Esophagus squamous epithelium (tissue), 5 donors: ENCODE measurements around the gene ANKHD1. TPM values are rescaled to one million over a fixed set of nuclear protein-coding genes. Genes with fewer than 3 reads are reported as not detected.
A peak's percentile ranks its signal among the peaks of the same experiment; 100 is the strongest.

Source experiments
- DNase-seq: peaks from one replicate; lab custom pipeline; 2025; lab: John Stamatoyannopoulos, UW
- H3K27ac ChIP-seq, 4 donors: fragments of 200-600 bp; sonication (generic); one replicate each; pipeline ENCODE4 v1.5.1; 2016 to 2019; ENCODE audit warnings: mild to moderate bottlenecking in 1 of 4
- H3K27me3 ChIP-seq, 4 donors: fragments of 200-600 bp; sonication (generic); 1 replicate in 3 of 4; 2 replicates in 1 of 4; pipeline versions ENCODE4 v1.5.1 to v1.6.0; 2017 to 2021; ENCODE audit warnings: antibody characterized with exemption in 1 of 4
- H3K36me3 ChIP-seq, 3 donors: fragments of 200-600 bp; sonication (generic); one replicate each; pipeline ENCODE4 v1.5.1; 2016 to 2019
- H3K4me1 ChIP-seq, 3 donors: fragments of 200-600 bp; sonication (generic); one replicate each; pipeline ENCODE4 v1.5.1; 2017 to 2019
- H3K4me3 ChIP-seq, 4 donors: fragments of 200-600 bp; sonication (generic); 1 replicate in 3 of 4; 2 replicates in 1 of 4; pipeline ENCODE4 v1.5.1; 2016 to 2019; ENCODE audit warnings: mild to moderate bottlenecking in 2 of 4, moderate library complexity in 1 of 4
- H3K9me3 ChIP-seq, 3 donors: fragments of 200-600 bp; sonication (generic); one replicate each; pipeline ENCODE4 v1.5.1; 2016 to 2019
- POLR2A ChIP-seq, 4 donors: fragments of 450-650 bp; IDR thresholded peaks; one replicate each; pipeline ENCODE4 v1.6.1; 2017; ENCODE audit warnings: antibody characterized with exemption in 4 of 4, mild to moderate bottlenecking in 4 of 4, moderate library complexity in 3 of 4
- WGBS, 2 donors: methylation state at CpG; one replicate each; pipeline ENCODE4 v1.1.5; 2018; 5-methylcytosine and 5-hydroxymethylcytosine counted together
- intact Hi-C: fragments of 100-400 bp; cut with DNase I; formaldehyde crosslinking; loops from one replicate; pipeline ENCODE4 v1.15.0; 2022
- total RNA-seq, 4 donors: library from RNA; depleted of rRNA; stranded (reverse); fragments of >200 nt; gene quantifications; one replicate each; pipeline ENCODE4 v1.1.0, GENCODE V29; 2016
- TF ChIP-seq, protein P1 (sequence below), 6 experiments: fragments of 450-650 bp in 4 of 6; fragments of 200-600 bp in 2 of 6; sonication (generic) in 2 of 6; IDR thresholded peaks; one replicate each; pipeline ENCODE4 v1.5.1; 2016 to 2019; ENCODE audit warnings: antibody characterized with exemption in 6 of 6, mild to moderate bottlenecking in 4 of 6, moderate library complexity in 4 of 6
- donor health status: DM: yes; HTN: yes; CAD: no.

Gene ANKHD1
- total RNA-seq, 4 donors from 2014 or later = 55.7 to 130 (median 87.2) TPM

DNA sequence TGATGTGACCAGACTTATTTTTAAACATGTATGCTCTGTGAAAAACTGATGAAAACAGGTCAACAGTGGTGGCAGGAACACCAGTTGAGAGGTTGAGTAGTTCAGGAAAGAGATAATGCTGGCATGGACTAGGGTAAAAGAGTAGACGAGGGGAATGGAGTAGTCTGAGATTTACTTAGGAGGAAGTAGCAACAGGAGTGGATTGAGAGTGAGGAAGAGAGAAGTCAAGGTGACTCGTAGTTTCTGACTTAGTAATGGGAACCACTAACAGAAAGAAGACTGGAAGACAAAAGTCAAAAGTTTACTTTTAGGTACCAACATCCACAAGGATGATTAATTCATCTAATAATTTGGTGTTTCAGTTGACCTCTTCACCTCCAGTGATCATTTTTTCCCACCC, 152.0 kb downstream of the ANKHD1 start:
- peaks cover 0 to 57% (median 25%) of the 10 kb centered on the region in 3 donors for H3K36me3 ChIP-seq
- no peak overlapping the region for H3K4me3 ChIP-seq
- no peaks in the 10 kb centered on the region for H3K9me3 ChIP-seq
- peak overlapping the region; percentile 15 to 31 (median 25) for H3K27ac ChIP-seq
- WGBS, 2 donors = 44 to 57% methylated on average over 2 of the region's 2 CpGs
- no peak for DNase-seq
- TF ChIP-seq POLR2A (IDR thresholded peaks at IDR 0.05) = no peak
- TF ChIP-seq, protein P1, sequence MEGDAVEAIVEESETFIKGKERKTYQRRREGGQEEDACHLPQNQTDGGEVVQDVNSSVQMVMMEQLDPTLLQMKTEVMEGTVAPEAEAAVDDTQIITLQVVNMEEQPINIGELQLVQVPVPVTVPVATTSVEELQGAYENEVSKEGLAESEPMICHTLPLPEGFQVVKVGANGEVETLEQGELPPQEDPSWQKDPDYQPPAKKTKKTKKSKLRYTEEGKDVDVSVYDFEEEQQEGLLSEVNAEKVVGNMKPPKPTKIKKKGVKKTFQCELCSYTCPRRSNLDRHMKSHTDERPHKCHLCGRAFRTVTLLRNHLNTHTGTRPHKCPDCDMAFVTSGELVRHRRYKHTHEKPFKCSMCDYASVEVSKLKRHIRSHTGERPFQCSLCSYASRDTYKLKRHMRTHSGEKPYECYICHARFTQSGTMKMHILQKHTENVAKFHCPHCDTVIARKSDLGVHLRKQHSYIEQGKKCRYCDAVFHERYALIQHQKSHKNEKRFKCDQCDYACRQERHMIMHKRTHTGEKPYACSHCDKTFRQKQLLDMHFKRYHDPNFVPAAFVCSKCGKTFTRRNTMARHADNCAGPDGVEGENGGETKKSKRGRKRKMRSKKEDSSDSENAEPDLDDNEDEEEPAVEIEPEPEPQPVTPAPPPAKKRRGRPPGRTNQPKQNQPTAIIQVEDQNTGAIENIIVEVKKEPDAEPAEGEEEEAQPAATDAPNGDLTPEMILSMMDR (IDR thresholded peaks at IDR 0.05) = no peak
- peaks cover 16 to 64% (median 38%) of the 10 kb centered on the region in 3 donors for H3K4me1 ChIP-seq
- intact Hi-C loops = no loop called here
- H3K27me3 ChIP-seq = no peaks in the 10 kb centered on the region

DNA sequence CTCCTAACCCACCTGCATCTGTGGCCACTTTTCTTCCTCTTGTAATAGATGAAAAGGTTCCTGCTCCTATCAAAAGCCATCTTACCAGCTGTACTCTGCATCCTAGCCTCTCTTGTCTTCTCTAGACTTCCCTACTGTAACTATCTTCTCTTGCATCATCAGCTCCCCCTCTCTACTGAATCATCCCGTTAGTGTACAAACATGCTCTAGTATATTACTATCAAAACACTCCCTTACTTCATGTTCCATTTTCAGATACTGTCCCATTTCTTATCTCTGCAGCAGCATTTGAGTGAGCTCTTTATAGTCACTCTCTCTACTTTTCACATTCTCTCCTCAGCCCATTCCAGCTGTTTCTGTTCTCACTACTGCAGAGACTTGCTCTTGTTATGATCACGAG, 152.8 kb downstream of the ANKHD1 start:
- 39 to 52% methylated on average over 2 of the region's 2 CpGs for WGBS, 2 donors
- intact Hi-C loops = no loop called here
- TF ChIP-seq POLR2A (IDR thresholded peaks at IDR 0.05) = no peak
- TF ChIP-seq, protein P1 (IDR thresholded peaks at IDR 0.05) = no peak
- Histone ChIP-seq H3K36me3 (peaks cover 0 to 53% (median 25%) of the 10 kb centered on the region in 3 donors), H3K9me3 (no peaks in the 10 kb centered on the region), H3K27ac (peak overlapping the region in 1 of 4 donors; percentile 31), H3K27me3 (no peaks in the 10 kb centered on the region), H3K4me3 (no peak overlapping the region), H3K4me1 (peaks cover 11 to 56% (median 30%) of the 10 kb centered on the region in 3 donors)
- DNase-seq = no peak

DNA sequence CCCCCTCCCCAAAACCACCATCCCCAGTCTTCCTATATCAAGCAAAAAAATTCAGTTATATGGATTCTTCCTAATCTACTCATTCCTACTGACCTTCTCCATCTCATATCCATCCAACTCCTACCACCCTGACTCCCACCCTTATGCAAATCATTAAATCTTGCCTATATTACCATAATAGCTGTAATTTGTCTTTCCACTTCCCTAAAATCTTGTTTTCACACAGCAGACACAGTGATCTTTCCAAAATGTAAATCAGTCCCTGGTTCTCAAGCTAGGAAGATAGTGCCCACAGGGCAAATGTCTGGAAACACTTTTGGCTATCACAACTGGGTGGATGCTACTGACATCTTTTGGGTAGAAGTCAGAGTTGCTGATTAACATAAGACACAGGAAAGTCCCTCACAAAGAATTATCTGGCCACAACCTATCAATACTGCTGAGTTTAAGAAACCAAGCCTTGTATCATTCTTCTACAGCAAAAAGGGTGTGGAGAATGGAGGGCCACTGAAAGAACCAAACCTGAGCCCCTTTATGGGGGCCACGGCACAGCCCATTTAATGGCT, 154.2 kb downstream of the ANKHD1 start:
- H3K27ac ChIP-seq = peak overlapping the region in 2 of 4 donors; percentile 4 to 96
- no peaks in the 10 kb centered on the region for H3K9me3 ChIP-seq
- WGBS, 2 donors = 53 to 91% methylated on average over 1 of the region's 1 CpG
- intact Hi-C loops = no loop called here
- H3K4me3 ChIP-seq = peak overlapping the region in 2 of 4 donors; percentile 74 to 82
- no peak for DNase-seq
- TF ChIP-seq, protein P1 (IDR thresholded peaks at IDR 0.05) = no peak
- TF ChIP-seq POLR2A (IDR thresholded peaks at IDR 0.05) = no peak
- peaks cover 11 to 47% (median 24%) of the 10 kb centered on the region in 3 donors for H3K4me1 ChIP-seq
- no peaks in the 10 kb centered on the region for H3K27me3 ChIP-seq
- H3K36me3 ChIP-seq = peaks cover 0 to 53% (median 14%) of the 10 kb centered on the region in 3 donors

DNA sequence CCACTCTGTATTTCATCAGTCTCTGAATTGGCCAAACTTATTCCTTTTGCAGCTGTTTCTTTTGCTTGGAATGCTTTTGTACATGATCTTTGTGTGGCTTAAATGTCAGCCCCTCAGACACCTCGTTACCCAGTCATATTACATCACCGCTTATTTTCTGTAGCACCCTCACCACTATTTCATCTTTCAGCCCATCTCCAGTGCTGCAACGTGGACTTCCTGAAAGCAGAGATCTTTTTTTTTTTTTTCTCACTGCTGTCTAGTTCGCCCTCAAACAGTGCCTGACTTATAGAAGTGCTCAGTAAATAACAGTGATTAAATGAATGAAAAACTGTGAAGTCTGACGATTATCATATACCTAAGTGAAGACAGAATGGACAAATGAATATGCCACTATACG, 154.8 kb downstream of the ANKHD1 start:
- peak overlapping the region; percentile 50 to 82 (median 72) for H3K4me3 ChIP-seq
- H3K4me1 ChIP-seq = peaks cover 11 to 47% (median 24%) of the 10 kb centered on the region in 3 donors
- DNase-seq = no peak
- H3K9me3 ChIP-seq = no peaks in the 10 kb centered on the region
- peak overlapping the region in 3 of 4 donors; percentile 89 to 96 (median 90) for H3K27ac ChIP-seq
- TF ChIP-seq, protein P1 (IDR thresholded peaks at IDR 0.05) = no peak
- no peak for TF ChIP-seq POLR2A (IDR thresholded peaks at IDR 0.05)
- WGBS, 2 donors = 4 to 7% methylated on average over 6 of the region's 6 CpGs
- no peaks in the 10 kb centered on the region for H3K27me3 ChIP-seq
- intact Hi-C loops = no loop called here
- peaks cover 0 to 53% (median 8%) of the 10 kb centered on the region in 3 donors for H3K36me3 ChIP-seq

DNA sequence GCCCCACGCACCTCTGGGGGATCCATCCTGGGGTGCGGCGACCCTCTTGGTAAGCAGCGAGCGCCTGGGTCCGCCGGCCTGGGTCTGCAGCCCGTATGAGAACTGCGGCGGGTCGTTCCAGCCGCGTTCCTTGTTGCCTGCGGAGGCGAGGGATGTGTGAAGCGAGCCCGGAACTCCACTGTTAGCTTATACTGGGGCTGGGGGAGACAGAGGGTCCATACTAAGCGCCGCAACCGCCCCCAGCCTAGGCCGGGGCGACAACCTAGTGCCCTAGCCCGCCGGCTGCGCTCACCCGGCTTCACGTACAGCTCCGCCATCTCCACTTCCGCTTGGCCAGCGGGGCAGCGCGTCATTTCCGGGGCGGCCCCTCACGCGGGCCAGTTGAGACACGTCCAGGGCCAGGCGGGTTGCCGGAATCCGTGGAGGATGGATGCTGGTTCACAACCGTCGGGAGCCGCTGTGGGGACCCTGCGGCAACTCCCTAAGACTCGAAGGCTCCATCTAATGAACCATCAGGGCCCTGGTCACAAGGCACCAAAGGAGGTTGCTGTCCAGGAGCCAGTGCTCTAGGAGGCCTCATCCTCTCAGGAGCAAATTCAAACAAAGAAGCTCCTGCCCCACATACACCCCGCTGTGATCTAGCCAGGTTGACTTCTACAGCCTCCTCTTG, 155.6 kb downstream of the ANKHD1 start, which contains the start of gene SRA1:
Gene SRA1, minus strand, starts transcription at position 338 of the 670 bp plus-strand sequence. Its CDS starts 21 bp downstream, at position 317.
- Histone ChIP-seq H3K9me3 (no peaks in the 10 kb centered on the region), H3K4me3 (peak within 1 kb of the TSS; percentile 50 to 82 (median 72)), H3K27ac (peak within 1 kb of the TSS; percentile 89 to 96 (median 91)), H3K36me3 (peaks cover 0 to 53% (median 0%) of the 10 kb centered on the region in 3 donors), H3K27me3 (no peaks in the 10 kb centered on the region), H3K4me1 (peaks cover 11 to 56% (median 26%) of the 10 kb centered on the region in 3 donors)
- peak in 3 of 4 donors; percentile 90 to 93 (median 92) for TF ChIP-seq POLR2A (IDR thresholded peaks at IDR 0.05)
- TF ChIP-seq, protein P1 (IDR thresholded peaks at IDR 0.05) = no peak
- WGBS, 2 donors = 0 to 5% methylated on average over 5 to 11 of the region's 46 CpGs
- DNase-seq = peak; percentile 56
- intact Hi-C loops = no loop called here
